C4-2B (cell line): ENCODE data around the gene ATXN8OS.

ENCODE experiments used
- H3K27ac ChIP-seq: fragments of 450-650 bp; 2 replicates; pipeline ENCODE4 v1.5.1; 2017
- ZFX ChIP-seq: fragments of 450-650 bp; IDR thresholded peaks from 2 replicates; pipeline ENCODE4 v1.6.1; 2017
- TF ChIP-seq, protein P1 (sequence below): fragments of 450-650 bp; conservative IDR thresholded peaks from 2 replicates; pipeline ENCODE4 v1.5.1; 2017; ENCODE audit warnings: mild to moderate bottlenecking

The ATXN8OS gene

DNA sequence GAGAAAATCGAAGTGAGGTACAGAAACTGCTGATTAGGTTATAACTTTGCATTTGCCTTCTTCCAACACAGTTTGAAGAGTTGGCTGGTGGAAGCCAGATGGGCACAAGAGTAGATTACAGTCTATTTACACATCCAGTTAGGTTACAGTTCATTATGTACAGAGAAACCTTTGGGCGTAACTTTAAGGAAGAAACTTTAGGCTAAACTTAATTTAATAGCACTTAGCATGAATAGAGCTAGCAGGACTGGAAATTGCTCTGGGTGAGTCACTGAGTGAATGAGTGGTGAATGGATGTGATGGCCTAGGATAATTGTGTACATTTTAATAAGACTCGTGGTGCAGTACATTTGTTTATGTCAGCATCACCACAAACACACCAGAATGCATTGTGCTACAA, 63.5 kb downstream of the ATXN8OS start:
- TF ChIP-seq ZFX = no peak
- TF ChIP-seq, protein P1, sequence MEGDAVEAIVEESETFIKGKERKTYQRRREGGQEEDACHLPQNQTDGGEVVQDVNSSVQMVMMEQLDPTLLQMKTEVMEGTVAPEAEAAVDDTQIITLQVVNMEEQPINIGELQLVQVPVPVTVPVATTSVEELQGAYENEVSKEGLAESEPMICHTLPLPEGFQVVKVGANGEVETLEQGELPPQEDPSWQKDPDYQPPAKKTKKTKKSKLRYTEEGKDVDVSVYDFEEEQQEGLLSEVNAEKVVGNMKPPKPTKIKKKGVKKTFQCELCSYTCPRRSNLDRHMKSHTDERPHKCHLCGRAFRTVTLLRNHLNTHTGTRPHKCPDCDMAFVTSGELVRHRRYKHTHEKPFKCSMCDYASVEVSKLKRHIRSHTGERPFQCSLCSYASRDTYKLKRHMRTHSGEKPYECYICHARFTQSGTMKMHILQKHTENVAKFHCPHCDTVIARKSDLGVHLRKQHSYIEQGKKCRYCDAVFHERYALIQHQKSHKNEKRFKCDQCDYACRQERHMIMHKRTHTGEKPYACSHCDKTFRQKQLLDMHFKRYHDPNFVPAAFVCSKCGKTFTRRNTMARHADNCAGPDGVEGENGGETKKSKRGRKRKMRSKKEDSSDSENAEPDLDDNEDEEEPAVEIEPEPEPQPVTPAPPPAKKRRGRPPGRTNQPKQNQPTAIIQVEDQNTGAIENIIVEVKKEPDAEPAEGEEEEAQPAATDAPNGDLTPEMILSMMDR = no peak
- H3K27ac ChIP-seq = no peak overlapping the region

DNA sequence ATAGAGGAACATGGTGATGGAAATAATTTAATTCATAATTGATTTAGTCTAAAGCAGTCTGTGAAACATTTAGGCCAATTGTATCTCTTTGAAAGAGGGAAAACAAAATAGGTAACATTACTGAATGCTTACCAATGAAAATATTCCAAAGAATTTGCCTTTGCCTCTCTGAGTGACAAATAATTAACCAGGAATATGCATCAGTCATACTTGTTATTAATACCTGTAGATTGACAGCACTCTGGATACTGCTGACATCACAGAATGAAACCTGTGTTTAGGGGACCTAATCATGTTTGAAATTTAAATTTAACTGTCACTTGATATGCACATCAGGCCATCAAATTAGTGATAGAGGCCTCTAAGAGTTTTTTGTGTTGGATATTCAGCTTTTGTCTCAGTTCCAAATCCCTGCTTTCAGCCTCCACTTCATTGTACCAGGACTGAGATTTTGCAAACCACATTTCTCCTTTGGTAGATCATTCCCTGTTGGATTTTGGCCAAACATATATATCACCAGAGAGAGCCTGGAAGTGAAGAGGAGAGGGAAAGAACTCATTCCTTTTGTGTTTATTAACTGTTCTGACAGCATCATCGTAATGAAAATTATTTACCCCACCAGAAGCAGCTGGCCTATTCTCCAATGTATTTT, 65.4 kb downstream of the ATXN8OS start:
- TF ChIP-seq ZFX = no peak
- TF ChIP-seq, protein P1 = no peak
- H3K27ac ChIP-seq = no peak overlapping the region

DNA sequence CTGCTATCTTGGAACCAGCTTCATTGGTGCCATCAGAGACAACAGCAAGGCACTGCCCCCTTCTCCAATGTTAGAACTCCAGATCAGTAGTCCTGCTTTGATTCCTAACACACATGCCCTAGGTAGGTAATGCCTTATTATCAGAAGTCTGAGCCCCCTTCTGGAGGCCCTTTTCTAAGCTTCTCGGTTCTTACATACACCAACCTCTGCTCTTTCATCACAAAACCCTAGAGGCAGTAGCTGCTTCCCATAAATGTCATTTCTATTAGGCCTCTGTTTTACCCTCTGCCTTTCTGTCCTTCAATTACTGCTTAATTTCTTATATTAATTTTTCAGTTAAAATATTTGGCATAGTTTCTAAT, 66.0 kb downstream of the ATXN8OS start:
- no peak overlapping the region for H3K27ac ChIP-seq
- TF ChIP-seq, protein P1 = no peak
- TF ChIP-seq ZFX = no peak

DNA sequence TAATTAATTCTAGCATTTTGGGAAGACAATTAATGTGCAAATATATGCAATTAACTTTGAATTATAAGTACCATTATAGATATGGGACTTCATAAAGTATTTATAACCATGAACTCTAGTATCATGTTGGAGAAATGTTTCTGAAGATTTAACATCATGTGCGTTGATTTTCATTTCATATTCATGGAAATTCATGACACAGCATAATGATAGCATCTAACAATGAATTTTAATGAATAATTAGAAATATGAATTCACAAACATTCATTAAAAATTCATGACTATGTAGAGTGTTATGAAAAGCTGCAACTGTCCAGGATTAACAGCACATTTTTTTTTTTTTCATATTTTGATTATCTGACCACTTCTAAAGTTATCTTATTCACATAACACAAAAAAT, 70.7 kb downstream of the ATXN8OS start:
- H3K27ac ChIP-seq = no peak overlapping the region
- TF ChIP-seq, protein P1 = no peak
- no peak for TF ChIP-seq ZFX
